ENCODE data around the gene ACAP1.

- TF ChIP-seq CTCF (conservative IDR thresholded peaks at IDR 0.05) (no peak), ZFX (IDR thresholded peaks at IDR 0.05) (no peak)
Observed at GRCh38 chr17:7398612-7399011, 62.3 kb downstream of the ACAP1 start.
